Hepatocyte (in vitro differentiated cells): ENCODE data around the gene SPATA20. TPM values are rescaled to one million over a fixed set of nuclear protein-coding genes. Genes with fewer than 3 reads are reported as not detected.

ENCODE experiments used
- DNase-seq: peaks from one replicate; pipeline ENCODE4 v3.0.0-alpha.2; 2016; ENCODE audit warnings: low spot score
- H2AFZ ChIP-seq: fragments of 200-600 bp; sonication (generic); 2 replicates; pipeline ENCODE4 v1.6.0; 2016; ENCODE audit warnings: antibody characterized with exemption, mild to moderate bottlenecking
- H3K27ac ChIP-seq: fragments of 200-600 bp; sonication (generic); 2 replicates; pipeline ENCODE4 v1.5.1; 2016; ENCODE audit warnings: mild to moderate bottlenecking
- H3K27me3 ChIP-seq: fragments of 200-600 bp; sonication (generic); 2 replicates; pipeline ENCODE4 v1.6.1; 2016
- H3K36me3 ChIP-seq: fragments of 200-600 bp; sonication (generic); replicated peaks from 2 replicates; pipeline ENCODE4 v1.5.1; 2016; ENCODE audit warnings: low read depth; ENCODE audit not compliant: insufficient read depth
- H3K4me1 ChIP-seq: fragments of 200-600 bp; sonication (generic); 2 replicates; pipeline ENCODE4 v1.5.1; 2016; ENCODE audit warnings: mild to moderate bottlenecking, moderate library complexity; ENCODE audit not compliant: insufficient read depth
- H3K4me2 ChIP-seq: fragments of 200-600 bp; sonication (generic); 2 replicates; pipeline ENCODE4 v1.6.0; 2016
- H3K4me3 ChIP-seq: fragments of 200-600 bp; sonication (generic); 2 replicates; pipeline ENCODE4 v1.5.1; 2016; ENCODE audit warnings: mild to moderate bottlenecking
- H3K79me2 ChIP-seq: fragments of 200-600 bp; sonication (generic); 2 replicates; pipeline ENCODE4 v1.6.0; 2017; ENCODE audit warnings: mild to moderate bottlenecking
- H3K9me2 ChIP-seq: fragments of 200-600 bp; sonication (generic); replicated peaks from 2 replicates; pipeline ENCODE4 v1.6.0; 2017; ENCODE audit warnings: mild to moderate bottlenecking; ENCODE audit not compliant: insufficient read depth
- H3K9me3 ChIP-seq: fragments of 200-600 bp; sonication (generic); 2 replicates; pipeline ENCODE4 v1.5.1; 2016; ENCODE audit warnings: low read depth, mild to moderate bottlenecking
- H4K20me1 ChIP-seq: fragments of 200-600 bp; sonication (generic); 2 replicates; pipeline ENCODE4 v1.6.0; 2016; ENCODE audit warnings: mild to moderate bottlenecking; ENCODE audit not compliant: insufficient read depth, poor library complexity, severe bottlenecking
- EZH2 ChIP-seq: fragments of 200-600 bp; sonication (generic); IDR thresholded peaks from 2 replicates; pipeline ENCODE4 v1.6.1; 2016; ENCODE audit warnings: antibody characterized with exemption, mild to moderate bottlenecking, borderline replicate concordance
- EZH2phosphoT487 ChIP-seq: fragments of 200-600 bp; sonication (generic); IDR thresholded peaks from one replicate; pipeline ENCODE4 v1.6.1; 2018; ENCODE audit warnings: antibody characterized with exemption, mild to moderate bottlenecking, low read depth, moderate library complexity; ENCODE audit not compliant: unreplicated experiment, severe bottlenecking
- WGBS: methylation state at CpG from one replicate; pipeline ENCODE4 v1.1.6; 2016; ENCODE audit warnings: low lambda C conversion rate; ENCODE audit errors: missing lambda C conversion rate; 5-methylcytosine and 5-hydroxymethylcytosine counted together
- polyA plus RNA-seq: library from polyadenylated mRNA; unstranded; fragments of >200 nt; fragmentation: Nextera tagmentation; extraction: Ambion mirVana; gene quantifications from 2 replicates; pipeline ENCODE4 v1.2.1, GENCODE V29; 2016
- total RNA-seq: library from RNA; depleted of rRNA; stranded (reverse); fragments of >200 nt; gene quantifications from 2 replicates; pipeline ENCODE4 v1.2.3, GENCODE V29; 2014
- TF ChIP-seq, protein P1 (sequence below): fragments of 200-600 bp; sonication (generic); IDR thresholded peaks from 2 replicates; pipeline ENCODE4 v1.5.1; 2016; ENCODE audit warnings: antibody characterized with exemption, mild to moderate bottlenecking; ENCODE audit not compliant: poor library complexity

Gene SPATA20
- total and polyA plus RNA-seq, 2 experiments from 2014 or later: 97.5 to 108 TPM

DNA sequence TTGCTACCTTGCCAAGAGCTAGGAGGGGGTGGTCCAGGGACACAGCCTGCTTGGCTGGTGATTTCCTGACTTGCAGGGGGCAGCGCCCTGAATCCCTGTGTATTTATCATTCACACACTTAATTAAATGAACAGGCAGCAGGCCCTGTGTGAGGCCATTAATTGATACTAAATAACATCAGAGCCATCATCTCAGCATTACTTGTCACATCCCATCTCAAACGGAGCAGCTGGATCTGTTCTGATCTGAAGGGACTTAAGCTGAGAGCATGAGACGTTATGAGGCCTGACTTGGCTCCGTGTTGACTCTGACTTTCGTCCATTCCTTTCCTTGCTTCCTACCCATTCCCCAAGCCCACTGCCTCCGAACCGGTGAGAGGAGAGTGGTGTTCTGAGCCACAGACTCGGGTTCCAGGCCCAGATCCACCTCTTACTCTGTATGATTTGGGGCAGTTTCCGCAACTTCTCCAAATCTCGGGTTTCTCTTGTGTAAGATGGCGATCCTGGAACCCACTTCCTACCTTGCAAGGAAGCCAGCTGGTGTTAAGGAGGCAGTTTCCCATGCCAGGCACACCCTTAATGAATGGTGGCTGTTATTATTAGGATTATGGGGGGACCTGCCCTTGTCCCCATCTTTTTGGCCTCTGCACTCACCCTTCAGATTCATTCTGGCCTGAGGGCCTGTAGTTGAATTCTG, 47.3 kb downstream of the SPATA20 start:
- no peak for DNase-seq
- no peak overlapping the region for H3K4me2 ChIP-seq
- no peaks in the 10 kb centered on the region for H3K36me3 ChIP-seq
- WGBS: 85% methylated on average over 11 of the region's 11 CpGs
- H3K9me3 ChIP-seq: no peaks in the 10 kb centered on the region
- H3K4me1 ChIP-seq: peaks cover 25% of the 10 kb centered on the region
- peak overlapping the region; percentile 17 for H3K27ac ChIP-seq
- no peaks in the 10 kb centered on the region for H4K20me1 ChIP-seq
- H3K4me3 ChIP-seq: no peak overlapping the region
- no peaks in the 10 kb centered on the region for H3K79me2 ChIP-seq
- TF ChIP-seq, protein P1, sequence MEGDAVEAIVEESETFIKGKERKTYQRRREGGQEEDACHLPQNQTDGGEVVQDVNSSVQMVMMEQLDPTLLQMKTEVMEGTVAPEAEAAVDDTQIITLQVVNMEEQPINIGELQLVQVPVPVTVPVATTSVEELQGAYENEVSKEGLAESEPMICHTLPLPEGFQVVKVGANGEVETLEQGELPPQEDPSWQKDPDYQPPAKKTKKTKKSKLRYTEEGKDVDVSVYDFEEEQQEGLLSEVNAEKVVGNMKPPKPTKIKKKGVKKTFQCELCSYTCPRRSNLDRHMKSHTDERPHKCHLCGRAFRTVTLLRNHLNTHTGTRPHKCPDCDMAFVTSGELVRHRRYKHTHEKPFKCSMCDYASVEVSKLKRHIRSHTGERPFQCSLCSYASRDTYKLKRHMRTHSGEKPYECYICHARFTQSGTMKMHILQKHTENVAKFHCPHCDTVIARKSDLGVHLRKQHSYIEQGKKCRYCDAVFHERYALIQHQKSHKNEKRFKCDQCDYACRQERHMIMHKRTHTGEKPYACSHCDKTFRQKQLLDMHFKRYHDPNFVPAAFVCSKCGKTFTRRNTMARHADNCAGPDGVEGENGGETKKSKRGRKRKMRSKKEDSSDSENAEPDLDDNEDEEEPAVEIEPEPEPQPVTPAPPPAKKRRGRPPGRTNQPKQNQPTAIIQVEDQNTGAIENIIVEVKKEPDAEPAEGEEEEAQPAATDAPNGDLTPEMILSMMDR: no peak
- TF ChIP-seq EZH2phosphoT487 (no peak), EZH2 (no peak)
- no peaks in the 10 kb centered on the region for H3K9me2 ChIP-seq
- no peak overlapping the region for H2AFZ ChIP-seq
- no peaks in the 10 kb centered on the region for H3K27me3 ChIP-seq

DNA sequence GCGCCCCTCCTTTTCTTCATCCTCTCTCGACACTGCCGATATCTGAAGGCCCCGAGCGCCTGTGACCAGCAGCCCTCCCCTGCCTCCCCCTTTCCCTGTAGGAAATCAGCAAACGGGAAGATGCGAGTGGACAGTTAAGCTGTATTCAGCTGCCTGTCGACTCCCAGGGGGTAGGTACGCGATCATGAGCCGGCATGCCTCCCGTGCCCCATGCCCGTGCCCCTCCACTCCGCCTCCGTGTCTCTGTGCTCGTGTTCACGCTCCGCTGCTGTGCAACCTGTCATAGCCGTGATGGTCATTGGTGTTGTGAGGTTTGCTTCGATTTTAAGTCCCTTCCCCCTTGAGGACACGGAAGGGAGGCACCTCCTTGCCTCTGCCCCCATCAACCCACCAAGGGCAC, 47.9 kb downstream of the SPATA20 start:
- no peaks in the 10 kb centered on the region for H3K36me3 ChIP-seq
- no peaks in the 10 kb centered on the region for H3K27me3 ChIP-seq
- H4K20me1 ChIP-seq: no peaks in the 10 kb centered on the region
- H2AFZ ChIP-seq: no peak overlapping the region
- H3K9me3 ChIP-seq: no peaks in the 10 kb centered on the region
- 94% methylated on average over 20 of the region's 21 CpGs for WGBS
- H3K4me2 ChIP-seq: no peak overlapping the region
- H3K9me2 ChIP-seq: no peaks in the 10 kb centered on the region
- no peak overlapping the region for H3K27ac ChIP-seq
- TF ChIP-seq EZH2 (no peak), EZH2phosphoT487 (no peak)
- TF ChIP-seq, protein P1: no peak
- no peak overlapping the region for H3K4me3 ChIP-seq
- peaks cover 22% of the 10 kb centered on the region for H3K4me1 ChIP-seq
- no peak for DNase-seq
- no peaks in the 10 kb centered on the region for H3K79me2 ChIP-seq

DNA sequence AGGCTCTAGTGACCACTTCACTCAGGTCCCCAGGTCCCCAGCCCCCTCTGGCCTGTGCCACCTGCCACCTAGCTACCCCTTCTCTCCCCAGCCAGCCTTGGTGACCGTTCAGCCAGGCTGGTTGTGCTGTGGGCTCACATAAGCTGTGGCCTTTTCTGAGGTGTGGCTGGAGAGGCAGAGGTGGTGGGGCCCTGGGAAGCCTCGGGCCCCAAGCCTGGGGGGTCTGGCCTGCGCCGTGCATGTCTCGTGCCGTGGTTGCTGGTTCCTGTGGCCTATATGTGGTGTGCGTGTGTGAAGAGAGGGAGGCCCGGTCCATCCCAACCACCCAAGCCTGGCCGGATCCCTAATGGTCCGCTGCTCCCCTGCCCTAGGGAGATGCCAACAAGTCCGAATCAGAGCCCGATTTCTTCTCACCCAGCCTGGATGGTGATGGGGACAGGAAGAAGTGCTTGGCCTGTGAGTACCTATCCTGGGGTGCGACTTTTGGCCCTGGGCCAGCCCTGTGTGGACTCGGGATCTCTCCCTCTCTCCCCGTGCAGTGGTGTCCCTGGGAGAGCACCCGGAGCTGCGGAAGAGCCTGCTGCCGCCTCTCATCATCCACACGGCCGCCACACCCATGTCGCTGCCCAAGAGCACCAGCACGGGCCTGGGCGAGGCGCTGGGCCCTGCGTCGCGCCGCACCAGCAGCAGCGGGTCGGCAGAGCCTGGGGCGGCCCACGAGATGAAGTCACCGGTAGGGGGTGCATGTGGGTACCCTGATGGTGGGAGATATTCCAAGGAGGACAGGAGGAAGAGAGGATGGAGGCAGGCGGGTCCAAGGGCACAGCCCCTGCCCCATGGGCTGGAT, 49.4 kb downstream of the SPATA20 start:
- Histone ChIP-seq H2AFZ (no peak overlapping the region), H3K27me3 (no peaks in the 10 kb centered on the region), H3K4me2 (no peak overlapping the region), H4K20me1 (no peaks in the 10 kb centered on the region), H3K27ac (no peak overlapping the region), H3K4me1 (peaks cover 18% of the 10 kb centered on the region), H3K79me2 (no peaks in the 10 kb centered on the region), H3K9me2 (no peaks in the 10 kb centered on the region), H3K9me3 (no peaks in the 10 kb centered on the region), H3K4me3 (no peak overlapping the region), H3K36me3 (no peaks in the 10 kb centered on the region)
- TF ChIP-seq EZH2phosphoT487: no peak
- TF ChIP-seq, protein P1: peak; percentile 24
- TF ChIP-seq EZH2: no peak
- DNase-seq: peak; percentile 37
- WGBS: 81% methylated on average over 33 of the region's 34 CpGs
